ENCODE results near the gene TP63.

The TP63 gene

DNA sequence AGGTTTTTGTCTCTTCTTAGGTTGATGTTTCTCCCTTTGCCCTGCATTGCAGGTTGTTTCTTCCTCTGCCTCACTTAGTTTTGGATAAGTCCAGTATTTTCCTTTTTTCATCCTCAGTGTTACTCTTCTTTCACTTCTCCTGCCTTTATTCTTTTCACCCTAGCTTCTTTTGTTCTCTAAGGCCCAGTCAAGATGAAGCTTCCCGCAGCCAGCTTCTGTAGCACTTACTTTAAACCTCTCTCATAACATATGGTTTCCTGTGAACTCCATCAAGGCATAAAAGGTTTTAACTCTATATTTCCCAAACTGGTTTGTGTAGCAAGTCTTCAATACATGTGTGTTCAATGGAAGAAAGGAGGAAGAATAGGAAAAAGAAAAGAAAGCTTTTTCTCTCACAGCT is 54.1 kb downstream of the TP63 start:
- no peak for DNase-seq (ENCODE audit: low read depth)

DNA sequence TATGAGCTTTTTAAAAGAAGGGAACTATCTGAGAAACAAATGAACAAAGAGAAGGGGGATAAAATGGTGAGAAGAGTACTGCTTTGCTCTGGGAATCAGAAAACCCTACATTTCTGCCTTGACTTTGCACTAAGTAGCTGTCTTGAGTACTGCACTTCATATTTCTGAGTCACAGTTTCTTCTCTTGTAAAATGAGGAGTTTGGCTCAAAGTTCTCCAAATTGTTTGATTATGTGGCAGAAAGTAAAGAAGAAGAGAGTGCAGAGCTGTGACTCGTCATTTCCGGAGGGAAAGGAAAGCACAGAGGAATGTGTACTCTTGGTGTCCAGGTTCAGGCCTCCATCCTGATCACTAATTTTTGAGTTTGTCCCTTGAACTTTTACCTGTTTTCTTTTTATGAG is 54.7 kb downstream of the TP63 start:
- peak; percentile 66 for DNase-seq (ENCODE audit: low read depth)

DNA sequence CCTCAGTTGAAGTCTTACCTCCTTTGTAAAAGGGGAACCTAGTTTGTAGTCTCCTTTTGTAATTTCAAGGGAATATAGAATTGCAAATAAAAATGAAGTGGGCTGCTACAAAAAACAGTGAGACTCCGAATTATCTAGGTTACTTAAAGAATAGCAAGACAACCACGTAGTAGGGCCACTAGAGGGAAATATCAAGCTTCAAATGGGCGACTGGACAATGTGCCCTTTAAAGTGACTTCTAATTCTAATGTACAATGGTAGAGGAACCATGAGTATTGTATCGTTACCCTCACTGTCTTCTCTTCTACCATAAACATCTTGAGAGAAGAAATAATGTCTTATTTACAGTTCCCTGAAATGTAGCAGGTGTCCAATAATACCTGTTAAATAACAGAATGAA is 56.3 kb downstream of the TP63 start:
- no peak for DNase-seq (ENCODE audit: low read depth)

DNA sequence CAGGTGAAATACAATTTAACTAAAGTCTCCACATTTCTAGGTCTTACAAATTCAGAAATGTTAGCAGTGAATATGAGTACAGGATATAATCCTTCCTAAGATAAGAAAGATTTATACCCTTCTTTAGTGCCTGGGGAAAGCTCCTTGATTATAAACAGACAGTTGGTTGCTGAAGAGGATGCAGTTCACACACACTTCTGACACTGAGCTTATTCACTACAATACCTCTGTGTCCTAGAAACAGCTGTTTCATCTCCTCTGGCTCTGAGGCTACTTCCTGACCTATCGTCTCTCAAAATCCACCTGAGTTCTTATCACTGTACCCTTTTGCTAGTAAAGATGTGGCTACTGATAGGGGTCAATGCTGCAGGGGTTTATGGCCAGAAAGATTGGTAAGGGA is 57.1 kb downstream of the TP63 start:
- no peak for DNase-seq (ENCODE audit: low read depth)

DNA sequence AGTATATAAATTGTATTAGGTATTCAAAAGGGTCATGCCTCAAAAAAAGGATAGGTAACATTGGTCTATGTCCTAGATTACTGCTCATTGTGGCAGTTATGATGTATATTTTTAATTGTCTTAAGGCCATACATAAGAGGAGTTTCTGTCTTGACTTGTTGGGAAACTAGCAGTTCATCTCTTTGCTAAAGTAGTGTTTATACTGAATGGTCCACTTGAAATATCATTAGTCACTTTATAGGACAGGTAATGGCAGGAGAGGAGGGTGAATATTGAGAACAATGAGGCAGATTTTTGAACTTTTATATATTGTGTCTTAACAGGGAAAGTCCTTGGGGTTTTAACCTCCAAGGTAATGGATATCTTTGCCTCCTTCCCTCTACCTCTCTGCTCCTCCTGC is 58.4 kb downstream of the TP63 start:
- DNase-seq (ENCODE audit: low read depth) = no peak

DNA sequence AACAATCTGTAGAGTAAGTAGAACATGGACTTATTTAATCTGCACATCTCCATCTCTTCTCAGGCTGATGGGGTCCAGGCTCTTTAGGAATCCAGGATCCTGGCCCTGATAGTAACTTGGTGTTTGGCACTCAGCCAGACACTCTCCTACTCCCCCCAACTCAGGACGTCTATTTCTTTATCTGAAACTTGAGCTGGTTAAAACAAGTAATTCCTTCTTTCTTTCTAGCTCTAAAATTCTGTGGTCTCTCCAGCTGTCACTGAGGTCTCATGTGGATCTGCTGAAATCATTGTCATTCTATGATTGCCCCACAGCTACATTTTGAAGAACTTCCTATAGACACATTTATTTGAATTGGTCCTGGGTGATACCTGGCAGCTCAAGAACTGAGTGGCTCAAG is 59.0 kb downstream of the TP63 start:
- no peak for DNase-seq (ENCODE audit: low read depth)

DNA sequence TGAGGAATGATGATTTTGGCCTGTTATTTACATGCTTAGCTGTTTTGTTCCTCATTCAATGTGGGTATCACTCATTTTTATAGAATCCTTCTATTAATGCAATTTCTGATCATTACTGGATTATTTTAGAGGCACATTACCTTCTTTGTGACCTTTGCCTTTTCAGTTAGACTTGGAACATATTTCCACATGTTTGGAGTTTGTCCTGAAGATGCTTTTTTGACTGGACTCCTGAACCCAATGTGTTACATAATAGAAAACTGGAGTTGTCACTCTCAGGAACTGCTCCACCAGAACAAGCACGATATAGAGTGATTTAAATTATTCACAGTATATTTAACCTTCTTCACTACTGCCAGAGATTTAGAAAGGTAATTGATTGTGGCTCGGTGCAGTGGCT is 59.5 kb downstream of the TP63 start:
- DNase-seq (ENCODE audit: low read depth) = no peak

DNA sequence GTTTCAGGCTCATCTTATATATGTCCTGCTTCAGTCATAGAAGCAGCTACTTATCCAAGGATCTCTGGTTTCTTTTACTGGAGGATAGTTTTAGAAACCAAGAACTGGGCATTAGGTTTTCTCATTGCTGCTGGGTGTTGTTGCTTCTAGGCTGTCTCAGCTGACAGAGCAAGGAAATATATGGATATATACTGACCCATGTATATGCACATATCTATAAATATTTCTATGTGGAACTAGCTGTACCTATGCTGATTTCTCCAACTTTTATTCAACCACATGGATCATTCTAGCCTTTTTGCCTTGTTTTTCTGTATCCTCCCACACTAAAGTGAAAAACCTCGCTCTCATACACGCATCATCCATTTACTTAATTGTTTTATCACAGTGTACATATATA is 64.2 kb downstream of the TP63 start:
- DNase-seq (ENCODE audit: low read depth) = no peak

DNA sequence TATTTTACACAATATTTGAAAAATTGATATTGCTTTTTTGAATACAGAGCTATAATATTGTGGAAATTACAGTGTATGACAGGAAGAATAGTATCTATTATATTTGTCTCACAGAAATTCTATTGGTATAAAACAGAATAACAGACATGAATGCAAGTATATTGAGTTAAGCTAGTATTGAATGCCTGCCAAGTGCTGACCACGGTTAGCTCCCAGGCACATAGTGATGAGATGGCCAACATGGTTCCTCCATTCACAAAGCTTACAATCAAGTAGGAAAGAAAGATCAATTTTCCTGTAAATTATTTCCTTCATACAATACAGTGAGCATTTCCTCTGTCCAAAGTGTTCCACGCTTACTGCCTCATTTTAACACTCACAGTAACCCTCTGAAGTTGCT is 67.6 kb downstream of the TP63 start:
- no peak for DNase-seq (ENCODE audit: low read depth)

DNA sequence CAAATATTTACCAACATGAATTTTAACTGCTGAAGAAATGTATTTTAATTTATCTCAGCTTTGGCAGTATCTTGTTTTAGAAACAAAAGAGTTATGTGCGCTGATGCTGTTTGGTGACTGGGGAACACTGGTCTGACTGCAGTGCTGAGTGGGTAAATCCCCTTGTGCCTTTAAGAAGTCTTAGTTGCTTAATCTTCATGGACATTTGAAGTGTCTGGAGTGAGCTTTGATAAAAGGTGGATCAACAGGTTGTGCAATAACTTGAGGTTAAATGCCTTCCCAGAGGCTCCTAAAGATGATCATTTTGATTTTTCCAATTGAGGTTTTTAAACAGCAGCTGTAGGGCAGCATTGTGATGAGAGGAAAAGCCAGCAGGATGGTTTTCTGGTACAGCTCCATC is 68.7 kb downstream of the TP63 start:
- DNase-seq (ENCODE audit: low read depth) = no peak

DNA sequence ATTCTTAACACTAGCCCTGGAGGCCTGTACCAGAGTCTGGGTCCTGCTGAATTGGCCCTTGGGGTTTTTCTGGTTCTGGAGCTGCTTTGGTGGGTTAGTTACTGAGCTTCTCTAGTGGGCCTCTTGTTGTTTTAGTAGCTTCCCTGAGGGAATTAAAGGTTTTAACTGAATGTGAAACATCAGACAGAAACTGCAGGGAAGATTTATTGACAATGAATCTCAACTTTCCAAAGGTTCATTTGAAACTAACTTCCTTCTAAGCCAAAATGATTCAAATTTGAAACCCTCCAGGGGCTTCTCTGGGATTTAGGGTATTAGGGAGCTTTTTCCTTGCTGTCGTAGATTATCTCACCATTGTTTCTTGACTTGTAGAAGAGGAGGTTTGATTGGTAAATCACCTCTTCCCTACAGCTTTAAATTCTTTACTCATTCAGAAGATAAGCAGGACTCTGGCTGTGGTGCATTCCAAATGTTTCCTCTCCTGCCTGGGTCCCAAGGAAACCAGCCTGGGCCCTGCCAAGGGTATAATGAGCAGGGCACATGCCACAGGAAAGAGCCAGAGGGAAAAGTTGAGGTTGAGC is 71.0 kb downstream of the TP63 start:
- no peak for DNase-seq (ENCODE audit: low read depth)

DNA sequence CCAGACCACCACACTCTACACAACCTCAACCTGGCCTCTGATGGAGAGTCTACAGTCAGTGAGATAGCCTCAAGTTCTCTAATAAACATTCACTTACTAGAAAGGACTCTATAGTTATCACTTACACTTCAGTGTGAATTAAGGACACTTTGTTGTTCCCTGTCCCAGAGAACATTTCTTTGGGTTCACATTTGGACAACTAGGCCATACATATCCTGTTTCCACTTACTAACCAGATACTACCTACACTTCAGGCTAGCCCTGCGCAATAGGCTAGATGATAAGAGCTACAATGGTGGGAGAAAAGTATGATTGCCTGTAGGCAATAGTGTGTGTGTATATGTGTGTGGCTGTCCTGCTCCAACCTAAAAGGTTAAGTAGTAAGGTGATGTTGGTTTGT is 72.7 kb downstream of the TP63 start:
- no peak for DNase-seq (ENCODE audit: low read depth)

DNA sequence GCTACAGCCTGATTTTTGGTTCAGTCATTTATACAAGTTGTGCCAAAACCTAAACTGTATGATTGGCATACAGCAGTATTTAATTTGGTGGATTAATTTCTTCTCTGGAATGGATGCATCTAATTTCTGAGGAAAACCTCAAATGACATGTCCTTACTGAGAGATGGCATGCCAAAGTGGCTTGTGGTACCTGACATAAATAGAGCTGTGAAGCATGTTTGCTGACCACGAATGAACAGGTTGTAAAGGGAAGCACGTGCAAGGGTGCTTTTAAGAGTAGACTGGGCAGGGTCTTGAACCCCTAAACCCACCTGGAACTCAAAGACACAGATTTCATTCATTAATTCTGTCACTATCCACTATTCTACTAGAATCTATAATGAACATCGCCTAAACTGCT is 77.2 kb downstream of the TP63 start:
- no peak for DNase-seq (ENCODE audit: low read depth)

DNA sequence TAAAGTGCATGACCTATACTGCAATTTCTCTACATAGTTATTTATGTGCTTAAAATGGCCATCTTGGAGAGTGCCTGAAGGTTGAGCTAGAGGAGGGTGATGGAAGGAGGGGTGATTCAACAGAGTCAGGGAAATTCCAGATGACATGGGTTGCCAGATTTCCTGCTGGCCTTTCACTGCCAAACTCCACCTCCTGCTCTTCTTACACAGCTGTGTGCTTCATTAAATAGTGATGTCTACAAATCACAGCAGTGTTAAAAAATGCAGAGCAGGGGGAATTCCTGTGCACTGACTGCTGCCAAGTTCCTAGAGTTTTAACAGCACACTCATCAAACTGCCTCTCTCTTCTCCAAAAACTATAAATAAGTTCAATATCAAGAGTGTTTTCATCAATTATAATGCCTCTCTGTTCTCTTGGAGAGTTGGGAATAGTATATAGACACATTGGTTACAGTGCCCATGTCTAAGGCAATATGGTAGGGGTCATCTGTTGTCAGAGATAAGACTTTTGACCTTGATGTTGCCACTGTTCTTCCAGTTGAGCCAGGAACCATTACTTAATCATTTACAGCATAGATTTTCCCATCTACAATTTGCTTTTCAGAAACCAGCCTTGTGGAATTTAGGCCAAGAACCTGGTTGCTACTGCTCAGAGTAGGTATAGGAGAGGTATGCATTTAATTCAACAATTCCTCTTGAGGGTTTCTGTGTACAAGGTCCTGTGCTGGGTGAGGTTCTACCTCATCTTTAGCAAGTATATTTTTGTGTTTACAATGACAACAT is 79.6 kb downstream of the TP63 start:
- peak; percentile 95 for DNase-seq (ENCODE audit: low read depth)

DNA sequence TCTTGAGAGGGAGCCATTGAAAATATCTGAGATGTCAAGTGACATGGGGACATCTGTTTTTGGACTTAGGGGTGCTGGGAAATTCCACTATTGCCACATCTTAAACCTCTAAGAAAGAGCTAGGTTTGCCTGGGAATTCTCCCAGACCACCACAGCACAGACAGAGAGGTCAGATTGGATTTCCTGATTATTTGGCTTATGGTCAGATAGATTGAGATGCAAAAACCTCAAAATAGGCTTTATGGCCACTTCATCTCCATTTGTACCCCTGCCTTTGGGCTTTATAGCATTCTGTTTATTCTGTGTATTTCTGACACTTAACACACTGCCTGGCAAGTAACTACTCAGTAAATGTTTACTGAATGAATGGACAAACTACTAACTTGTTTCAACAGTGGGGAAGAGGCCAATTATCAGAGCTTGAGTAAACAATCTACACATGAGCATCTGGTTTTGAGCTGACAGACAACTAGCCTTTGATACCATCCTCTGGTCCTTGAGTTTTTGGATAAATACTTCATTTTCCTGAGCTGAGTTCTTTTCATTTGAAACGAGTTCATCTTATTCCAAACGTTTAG is 81.8 kb downstream of the TP63 start:
- DNase-seq (ENCODE audit: low read depth) = no peak

DNA sequence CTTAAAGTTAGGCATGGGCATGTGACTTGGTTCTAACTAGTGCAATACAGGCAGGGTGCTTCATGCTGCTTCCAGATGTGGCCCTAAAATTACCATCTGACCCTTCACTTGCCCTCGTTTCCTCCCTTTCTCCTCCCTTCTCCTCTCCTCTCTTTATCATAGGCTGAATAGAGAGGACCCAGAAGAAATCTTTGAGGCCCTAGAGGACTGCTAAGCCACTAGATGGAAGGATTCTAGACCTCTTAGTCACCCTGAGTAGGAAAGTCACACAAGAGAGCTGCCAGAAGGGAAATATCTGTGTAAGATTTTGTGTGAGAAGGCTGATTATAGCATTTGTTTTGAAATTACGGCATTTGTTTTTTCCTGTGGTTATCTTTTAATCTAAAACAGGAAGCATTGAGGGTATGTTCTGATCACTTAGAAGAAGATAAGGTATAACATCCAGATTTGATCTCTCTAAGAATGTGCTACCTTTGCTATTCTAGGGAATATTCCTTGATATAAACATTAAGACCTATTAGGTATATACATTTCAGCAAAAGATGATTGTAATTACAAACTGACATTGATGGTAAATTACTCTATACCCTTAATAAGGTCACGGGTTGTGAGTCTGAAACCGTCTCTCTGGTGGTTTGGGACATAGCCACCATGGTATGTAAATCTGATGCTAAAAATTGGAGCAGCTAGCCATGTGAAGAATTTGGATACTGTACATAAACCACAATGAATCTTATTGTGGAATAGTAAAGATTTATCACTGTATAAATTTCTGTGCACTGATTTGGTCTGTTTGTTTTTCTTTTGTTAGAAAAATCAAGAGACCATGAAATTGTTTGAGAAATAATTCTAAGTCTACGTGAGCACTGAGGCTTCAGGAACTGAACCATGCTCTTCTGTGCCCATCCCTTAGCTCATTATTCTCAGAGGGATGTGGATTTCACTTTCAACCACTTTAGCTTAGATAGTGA is 84.1 kb downstream of the TP63 start:
- DNase-seq (ENCODE audit: low read depth) = peak; percentile 63

DNA sequence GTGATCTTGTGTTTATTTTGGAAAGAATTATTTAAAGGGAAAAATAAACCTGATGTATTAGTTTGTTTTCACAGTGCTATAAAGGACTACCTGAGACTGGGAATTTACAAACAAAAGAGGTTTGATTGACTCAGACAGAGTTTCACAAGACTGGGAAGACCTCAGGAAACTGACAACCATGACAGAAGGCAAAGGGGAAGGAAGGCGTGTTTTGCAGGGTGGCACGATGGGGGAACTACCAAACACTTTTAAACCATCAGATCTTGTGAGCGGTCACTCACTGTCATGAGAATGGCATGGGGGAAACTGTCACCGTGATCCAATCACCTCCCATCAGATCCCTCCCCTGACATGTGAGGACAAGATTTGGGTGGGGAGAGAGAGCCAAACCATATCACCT is 87.0 kb downstream of the TP63 start:
- DNase-seq (ENCODE audit: low read depth) = no peak

DNA sequence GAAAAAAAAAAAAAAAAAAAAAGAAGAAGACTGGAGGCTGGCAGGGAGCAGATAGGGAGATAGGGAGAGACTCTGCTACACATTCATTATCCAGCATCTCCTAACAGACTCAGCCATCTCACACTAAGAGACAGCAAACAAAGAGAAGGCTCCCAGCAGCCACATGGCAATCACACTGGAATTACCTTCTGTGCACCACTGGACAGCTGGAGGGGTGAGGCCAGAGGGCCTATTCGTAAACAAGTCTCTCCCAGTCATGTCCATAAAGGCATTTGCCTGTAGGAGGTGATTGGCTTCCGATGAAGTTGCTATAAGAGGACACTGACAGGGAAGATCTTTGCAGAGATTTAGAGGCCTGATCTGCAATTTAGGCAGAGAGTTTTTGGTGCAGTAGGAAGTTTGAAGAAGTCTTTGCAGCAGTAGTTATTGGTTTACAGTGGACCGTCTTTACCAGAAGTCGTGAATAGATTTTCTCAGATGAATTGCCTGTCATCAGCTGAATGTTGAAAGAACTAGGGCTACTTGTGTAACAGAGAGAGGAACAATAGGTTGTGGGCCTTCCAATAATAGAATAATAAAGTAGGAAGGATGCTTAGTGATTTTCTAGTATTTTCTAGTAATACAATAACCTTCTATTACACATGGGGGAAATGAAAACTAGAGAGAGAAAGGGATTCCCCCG is 89.7 kb downstream of the TP63 start:
- DNase-seq (ENCODE audit: low read depth) = no peak

DNA sequence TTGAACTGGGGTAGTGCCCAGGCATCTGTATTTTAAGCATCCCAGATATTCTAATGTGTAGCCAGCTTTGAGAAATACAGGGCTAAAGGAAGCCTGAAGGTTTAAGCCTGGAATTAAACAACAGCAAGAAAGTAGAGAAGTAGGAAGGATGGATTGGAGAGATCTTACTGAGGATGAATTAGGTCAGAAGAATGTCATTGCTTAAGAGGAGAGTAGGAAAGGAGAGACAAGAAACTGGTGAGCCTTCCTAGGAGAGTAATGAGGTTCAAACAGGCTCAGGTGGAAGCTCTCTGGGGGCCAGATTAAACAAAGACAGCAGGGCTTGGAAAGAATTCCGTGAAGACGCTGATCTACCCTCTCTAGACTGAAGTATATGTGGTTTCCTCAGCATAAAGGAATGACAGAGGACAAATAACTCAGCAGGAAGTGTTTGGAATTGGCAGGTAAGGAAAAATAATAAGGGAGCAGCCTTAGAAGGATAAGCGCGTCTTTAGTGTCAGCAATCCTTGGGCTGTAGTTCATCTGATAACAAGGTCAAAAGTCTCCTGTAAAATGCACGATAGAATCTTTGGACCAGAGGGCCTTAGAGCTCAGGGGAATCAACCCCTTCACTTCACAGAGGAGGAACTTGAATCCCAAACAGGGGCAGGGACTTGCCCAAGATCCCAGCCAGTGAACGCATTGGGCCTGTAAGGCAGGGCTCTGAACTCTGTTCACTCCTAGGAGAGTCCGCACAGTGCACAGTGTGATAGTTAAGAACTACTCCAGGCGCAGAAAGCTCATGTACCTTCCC is 90.9 kb downstream of the TP63 start:
- DNase-seq (ENCODE audit: low read depth) = no peak

DNA sequence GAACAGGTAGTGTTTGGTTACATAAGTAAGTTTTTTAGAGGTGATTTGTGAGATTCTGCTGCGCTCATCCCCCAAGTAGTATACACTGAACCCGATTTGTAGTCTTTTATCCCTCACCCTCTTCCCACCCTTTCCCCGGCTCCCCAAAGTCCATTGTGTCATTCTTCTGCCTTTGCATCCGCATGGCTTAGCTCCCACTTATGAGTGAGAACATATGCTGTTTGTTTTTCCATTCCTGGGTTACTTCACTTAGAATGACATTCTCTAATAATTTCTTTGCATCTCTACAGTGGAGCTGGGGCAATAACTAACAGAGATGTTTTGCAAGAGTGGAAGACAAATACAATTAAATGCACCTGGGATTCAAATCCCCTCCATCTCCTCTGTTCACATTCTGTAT is 93.2 kb downstream of the TP63 start:
- peak; percentile 10 for DNase-seq (ENCODE audit: low read depth)

DNA sequence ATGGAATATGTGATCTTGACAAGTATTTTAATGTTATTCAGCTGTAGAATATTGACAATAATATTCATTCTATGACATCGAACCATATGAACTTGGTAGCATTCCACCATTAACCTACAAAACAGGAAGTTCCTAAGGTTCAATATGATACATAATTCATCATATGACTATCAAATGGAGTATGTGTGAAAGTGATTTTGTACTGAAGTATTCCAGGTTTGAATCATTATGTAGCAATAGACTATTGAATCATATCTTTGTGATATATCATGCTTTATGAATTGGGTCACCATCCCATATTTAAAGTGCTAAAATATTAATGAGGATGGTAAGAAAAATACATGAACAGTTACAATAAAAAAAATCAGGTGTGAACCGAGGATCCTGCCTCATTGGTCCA is 95.1 kb downstream of the TP63 start:
- DNase-seq (ENCODE audit: low read depth) = no peak
